NCI-H345 treated with DMSO at 0.1 percent for 48 hours (cell line): ENCODE measurements around the gene MAP2.

ENCODE experiments used
- DNase-seq: peaks from one replicate; lab custom pipeline; 2025; ENCODE audit not compliant: unreplicated experiment; lab: John Stamatoyannopoulos, UW

The MAP2 gene

DNA sequence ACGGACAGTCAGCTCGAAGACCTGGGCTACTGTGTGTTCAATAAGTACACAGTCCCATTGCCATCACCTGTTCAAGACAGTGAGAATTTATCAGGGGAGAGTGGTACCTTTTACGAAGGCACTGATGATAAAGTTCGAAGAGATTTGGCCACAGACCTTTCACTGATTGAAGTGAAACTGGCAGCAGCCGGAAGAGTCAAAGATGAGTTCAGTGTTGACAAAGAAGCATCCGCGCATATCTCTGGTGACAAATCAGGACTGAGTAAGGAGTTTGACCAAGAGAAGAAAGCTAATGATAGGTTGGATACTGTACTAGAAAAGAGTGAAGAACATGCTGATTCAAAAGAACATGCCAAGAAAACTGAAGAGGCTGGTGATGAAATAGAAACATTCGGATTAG, 270.9 kb downstream of the MAP2 start:
- DNase-seq: no peak

DNA sequence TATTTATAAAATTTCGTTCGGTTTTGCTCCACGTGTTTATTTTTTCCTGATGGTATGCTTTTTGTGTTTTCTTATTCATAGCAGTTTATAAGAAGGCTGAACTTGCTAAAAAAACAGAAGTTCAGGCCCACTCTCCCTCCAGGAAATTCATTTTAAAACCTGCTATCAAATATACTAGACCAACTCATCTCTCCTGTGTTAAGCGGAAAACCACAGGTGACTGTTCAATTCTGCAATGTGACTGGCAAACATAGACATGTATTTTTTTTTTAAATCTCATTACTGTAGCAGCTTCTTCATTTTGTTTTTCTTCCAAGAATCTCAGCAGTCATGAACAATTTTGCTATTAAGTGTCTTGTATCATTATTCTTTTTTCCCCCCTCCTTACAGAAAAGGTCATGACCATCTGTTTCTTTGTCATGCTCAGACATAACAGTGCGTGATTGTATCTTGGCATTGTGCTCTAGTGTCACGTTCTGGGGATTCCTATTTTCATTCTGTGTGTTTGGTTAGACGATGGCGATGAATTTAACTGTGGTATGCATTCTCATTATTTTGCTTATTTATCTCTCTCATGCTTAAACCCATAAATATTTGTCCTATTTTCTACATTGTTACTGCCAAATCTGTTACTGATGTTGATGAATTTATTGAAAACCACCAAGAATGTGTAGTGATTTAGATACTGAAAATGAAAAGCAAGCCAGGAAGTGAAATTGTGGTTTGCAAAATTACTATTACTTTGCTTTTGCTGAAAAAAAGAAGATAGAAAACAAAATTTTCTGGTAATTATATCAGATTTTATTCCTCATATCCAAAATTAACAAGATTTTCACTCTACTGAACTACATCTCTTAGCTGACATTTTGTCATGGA, 273.2 kb downstream of the MAP2 start:
- DNase-seq: no peak

DNA sequence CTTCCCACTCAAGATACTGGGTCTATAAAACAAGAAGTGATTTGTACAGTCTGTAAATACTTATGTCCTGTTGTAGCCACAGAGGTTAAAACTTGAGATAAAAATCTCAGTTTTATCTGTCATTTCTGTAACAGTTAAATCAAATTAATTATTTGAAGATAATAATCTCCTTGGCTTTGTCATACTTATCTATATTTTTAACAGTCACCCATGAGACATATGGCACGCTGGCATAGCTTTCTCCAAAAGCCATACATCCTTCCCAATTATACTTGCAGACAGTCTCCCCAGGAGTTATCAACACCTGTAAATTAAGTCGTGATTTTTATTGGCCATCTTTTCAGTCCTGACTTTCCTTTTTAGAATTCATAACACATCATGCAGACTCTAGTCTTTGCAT, 278.9 kb downstream of the MAP2 start:
- DNase-seq: no peak

DNA sequence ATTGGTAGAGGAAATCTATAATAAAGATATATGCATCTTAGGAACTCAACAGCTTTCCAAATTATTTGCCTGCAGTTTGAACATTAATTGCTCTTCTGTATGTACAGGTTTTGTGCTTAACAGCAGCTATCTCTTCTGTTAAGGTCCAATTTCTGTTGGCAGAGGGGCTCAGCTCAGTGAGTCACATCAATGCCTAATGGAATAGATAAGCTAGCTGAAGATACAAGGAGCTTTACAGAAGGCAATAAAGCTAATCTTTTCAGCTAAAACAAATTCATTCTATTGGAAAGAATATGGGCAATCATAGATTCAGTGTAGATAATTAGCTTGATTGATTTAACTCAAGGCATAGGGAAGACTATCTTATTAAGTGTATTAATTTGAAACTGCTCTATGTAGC, 289.4 kb downstream of the MAP2 start:
- no peak for DNase-seq

DNA sequence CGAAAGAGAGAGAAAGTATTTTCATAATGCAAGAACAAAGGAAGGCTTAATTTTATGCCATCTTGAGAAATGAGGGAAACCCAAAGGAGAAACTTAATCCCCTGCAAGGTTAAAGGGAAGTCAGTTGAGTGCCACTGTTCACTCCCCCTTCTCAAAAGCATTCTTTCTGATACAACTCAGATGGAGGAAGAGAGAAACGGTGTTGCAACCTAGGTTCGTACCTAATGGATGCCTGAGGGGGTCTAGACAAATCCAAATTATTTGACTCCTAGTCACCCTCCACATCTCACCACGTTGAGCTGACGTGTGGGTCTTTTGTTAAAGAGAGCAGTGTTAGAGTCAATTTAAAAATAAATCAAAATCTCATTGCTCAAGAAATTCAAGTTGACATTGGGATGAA, 295.2 kb downstream of the MAP2 start:
- no peak for DNase-seq

DNA sequence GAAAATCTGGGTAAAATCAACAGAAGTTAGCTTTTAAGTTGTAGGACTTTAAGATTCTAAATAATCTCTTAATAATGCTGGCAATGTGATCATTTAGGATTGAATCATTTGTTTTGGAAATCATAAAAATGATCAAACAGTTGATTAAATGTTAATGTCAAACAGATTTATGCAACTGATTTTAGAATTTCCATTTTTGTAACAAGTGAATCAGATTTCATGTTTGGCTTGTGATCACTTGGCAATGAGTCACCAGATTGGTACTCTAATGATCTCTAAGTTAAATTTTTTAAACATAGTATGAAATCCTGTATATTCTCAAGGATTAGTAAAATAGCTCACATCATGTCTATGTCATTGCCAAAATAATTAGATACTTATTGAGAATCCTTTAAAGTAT, 297.6 kb downstream of the MAP2 start:
- no peak for DNase-seq

DNA sequence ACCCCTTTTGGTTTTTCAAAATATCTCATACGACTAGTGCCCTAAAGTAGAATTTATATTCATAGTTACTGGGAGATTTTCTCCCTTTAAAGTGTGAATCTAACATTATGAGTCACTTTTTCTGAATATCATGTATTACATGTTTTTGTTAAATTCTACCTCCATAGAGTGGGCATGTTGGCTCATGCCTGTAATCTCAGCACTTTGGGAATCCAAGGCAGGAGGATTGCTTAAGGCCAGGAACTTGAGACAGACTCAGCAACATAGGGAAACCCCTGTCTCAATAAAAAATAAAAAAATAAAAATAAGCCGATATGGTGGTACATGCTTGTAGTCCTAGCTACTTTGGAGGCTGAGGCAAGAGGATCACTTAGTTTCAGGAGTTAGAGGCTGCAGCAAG, 302.5 kb downstream of the MAP2 start:
- DNase-seq: no peak

DNA sequence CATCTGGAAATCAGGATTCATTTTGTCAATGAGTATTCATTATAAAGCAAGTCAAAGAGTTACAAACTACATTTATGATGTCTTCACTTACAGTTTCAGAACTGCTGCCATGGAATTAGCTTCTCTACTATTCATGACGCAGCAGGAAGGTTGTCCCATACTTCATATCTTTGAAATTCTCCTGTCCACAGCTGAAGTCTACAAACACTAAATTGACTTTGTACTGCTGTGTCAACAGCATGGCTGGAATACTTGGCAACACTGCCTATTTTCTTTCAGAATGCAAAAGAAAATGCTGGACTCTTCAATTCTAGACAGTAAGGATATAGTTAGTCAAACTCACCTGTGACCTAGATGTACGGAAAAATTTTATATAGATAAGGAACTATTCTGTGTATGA, 303.2 kb downstream of the MAP2 start:
- no peak for DNase-seq

DNA sequence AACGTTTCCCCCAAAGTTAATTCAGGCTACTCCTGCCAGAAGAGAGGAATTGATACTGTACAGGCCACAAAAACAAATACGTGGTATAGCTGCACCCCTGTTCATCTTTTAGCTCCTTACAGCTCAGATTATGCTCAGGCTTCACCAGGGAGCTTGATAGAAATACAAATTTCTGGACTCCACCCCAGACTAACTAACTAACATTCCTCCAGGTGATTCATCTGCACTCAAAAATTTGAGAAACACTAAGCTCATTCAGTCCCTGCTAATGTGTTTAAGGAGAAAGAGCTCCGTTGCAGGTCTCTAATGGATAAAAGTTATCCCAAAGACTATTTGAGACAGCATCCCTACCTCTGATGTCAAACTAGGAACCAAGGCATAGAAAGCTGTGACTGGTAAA, 311.0 kb downstream of the MAP2 start:
- no peak for DNase-seq

DNA sequence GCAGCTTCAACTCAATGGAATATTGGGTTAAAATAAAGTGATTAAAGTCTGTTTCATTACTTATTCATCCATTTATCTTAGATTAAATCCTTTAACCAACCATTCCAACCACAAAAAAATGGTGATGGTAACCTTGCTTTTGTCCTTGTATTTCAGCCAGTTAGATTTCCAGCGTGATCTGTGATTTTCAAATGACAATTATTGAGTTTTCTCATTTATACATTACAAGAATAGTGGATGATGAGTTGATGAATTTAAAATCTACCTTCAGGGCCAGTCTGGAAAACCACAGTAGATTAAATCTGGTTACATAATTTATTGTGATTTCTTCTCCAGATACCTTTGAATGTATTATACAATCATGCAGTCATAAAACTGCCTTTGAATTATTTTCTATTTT, 318.1 kb downstream of the MAP2 start:
- no peak for DNase-seq

DNA sequence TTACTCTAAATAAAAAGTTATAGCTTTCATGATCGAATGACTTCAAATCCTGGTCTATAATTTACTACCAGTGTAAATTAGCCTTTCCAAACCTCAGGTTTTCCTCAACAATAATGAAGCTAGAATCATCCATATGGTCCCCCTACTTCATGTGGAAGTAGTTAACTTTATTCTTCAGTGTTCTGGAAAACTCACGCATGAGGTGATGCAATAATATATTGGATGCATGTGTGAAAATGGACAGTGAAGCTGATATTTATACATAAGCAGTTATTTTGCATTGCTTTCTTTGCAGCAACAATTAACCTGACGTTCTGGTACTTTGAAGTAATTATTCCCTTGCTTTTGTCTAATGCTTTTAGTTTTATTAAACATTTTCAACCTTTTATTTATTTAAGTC, 329.2 kb downstream of the MAP2 start:
- DNase-seq: no peak

DNA sequence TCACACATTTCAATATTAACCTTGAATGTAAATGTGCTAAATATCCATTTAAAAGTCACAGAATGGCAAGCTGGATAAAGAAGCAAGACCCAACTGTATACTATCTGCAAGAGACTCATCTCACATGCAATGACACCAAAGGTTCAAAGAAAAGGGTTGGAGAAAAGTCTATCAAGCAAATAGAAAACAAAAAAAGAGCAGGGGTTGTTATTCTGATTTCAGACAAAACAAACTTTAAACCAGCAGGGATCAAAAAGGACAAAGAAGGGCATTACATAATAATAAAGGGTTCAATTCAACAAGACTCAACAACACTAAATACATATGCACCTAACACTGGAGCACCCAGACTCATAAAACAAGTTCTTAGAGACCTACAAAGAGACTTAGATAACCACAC, 333.3 kb downstream of the MAP2 start:
- DNase-seq: no peak

DNA sequence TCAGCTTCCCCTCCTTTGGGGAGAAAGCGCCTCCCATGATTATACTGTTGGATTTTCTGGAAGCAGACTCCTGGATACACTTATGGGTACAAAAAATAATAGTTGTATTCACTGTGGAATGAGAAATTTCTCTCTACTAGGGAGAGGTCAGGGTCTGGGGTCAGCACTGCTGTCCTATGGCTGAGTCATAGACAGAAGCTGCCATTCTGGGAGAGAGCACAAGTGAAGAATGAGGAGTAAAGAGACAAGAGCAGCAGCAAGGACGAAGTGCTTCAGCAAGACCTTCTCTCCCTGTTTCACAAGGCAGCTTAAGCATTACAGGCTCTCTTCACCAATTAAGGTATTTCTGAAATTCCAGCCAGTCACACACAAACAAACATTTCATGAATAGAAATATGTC, 337.7 kb downstream of the MAP2 start:
- DNase-seq: no peak

DNA sequence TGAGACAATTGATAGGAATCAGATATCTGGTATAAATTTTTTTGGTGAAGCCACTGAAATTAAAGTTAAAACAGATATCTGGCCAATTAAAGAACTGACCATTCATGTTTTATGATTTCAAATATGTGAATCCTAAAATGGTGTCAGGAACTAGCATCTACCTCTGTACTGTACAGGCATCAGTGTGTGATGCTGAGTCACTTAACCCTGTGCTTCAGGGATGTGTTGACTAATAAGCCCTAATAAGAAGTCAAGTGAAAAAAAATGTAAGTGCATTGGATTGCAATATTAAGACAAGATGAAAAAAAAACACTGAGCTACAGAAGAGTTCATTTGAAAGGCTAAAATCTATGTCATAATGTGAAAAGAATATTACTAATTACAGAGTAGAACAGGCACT, 338.7 kb downstream of the MAP2 start:
- DNase-seq: no peak

DNA sequence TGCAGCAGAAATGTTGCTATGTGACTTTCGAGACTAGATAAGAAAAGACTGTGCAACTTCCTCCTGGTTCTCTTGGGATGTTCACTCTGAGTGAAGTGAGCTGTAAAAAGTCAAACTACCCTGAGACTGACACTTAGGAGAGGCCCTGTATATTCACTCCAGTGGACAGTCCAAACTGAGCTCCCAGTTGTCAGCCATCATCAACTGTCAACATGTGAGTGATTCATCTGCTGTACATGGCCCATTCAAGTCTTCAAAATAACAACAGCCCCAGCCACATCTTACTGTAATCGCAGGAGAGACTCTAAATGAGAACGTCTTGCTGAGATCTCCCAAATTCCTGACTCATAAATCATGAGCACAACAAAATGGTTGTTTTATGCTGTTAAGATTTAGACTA, 339.3 kb downstream of the MAP2 start:
- DNase-seq: no peak

DNA sequence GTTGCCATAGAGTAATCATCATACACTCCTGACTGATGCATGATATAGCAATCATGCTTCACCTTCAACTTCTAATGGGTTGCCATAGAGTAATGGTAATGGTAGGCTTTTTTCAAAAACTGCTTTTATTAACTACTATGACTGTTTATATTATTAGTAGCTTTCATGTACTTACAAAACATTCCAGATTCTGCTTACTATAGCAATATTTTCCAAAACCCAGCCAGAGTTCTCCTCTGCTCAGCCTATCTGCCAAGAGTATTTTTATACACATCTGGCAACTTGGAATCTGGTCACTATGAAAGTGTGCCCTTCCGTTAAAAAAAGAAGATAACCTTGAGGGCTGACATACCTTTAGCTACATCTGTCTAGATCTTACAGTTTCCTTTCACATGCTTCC, 342.8 kb downstream of the MAP2 start:
- no peak for DNase-seq

DNA sequence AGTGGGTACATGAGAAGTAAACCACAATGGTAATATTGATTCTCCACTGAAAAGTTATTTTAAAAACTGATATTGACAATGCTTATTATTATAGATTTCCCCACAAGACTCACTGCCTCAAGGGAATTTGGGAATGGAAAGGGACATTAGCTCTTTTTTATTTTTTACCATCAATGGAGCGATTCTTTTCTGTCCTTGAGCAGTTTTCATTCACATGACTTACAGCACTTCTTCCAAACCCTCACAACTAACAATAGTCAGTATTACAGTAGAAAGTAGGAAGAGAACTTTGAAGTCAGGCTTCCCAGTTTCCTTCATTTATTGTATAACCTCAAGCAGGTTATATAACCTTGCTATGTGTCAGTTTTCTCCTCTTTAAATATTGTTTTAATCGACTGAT, 343.5 kb downstream of the MAP2 start:
- DNase-seq: no peak

DNA sequence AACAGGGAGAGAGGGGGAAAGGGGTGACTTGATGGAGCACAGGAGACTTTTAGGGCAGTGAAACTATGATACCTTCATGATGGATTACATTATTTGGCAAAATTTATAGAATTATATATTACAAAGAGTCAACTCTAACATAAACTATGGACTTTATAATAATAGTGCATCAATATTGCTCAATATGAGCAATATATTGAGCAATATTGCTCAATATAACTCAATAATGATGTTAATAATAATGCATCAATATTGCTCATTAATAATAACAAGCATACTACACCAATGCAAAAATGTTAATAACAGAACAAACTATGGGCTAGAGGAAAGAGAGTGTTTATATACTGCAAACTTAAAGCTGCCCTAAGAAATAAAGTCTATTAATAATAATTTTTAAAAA, 344.7 kb downstream of the MAP2 start:
- no peak for DNase-seq

DNA sequence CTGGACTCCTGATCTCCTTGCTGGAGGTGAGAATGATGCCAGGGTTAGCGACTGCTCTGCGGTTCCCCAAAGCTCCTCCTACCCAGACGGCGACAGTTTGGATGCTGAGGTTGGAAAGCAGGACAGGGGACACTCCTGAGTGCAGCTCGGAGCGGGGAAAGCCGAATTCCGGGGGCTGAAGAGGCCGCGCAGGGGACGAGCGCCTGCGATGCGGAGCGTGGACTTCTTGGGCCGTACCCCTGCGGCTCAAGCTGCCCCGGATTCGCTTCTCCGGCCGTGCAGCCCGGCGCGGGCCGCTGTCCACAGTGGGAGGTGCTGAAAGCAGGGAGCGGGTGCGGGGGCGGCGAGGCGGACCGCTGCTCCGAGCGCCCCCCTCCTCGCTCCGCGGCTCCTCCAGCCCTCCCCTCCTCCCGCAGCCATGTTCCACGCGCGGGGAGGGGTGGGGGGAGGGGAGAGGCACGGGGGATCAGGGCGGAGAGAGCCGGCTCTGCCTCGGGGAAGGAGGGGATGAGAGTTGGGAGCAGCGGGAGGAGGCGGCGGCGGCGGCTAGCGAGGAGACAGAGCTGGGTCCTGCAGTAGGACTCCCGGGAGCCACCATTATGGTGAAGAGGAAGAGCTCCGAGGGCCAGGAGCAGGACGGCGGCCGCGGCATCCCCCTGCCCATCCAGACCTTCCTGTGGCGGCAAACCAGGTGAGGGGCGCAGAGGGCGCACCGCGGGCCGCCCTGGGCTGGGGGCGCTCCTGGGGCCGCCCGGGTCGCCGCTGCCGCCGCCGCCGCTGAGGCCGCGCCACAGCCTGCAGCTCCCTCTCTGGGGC, 347.8 kb downstream of the MAP2 start, which contains the start of gene UNC80:
UNC80 (plus strand) TSS at position 359 of the 816 bp plus-strand sequence; CDS start at position 600, 241 bp downstream.
- DNase-seq: peak; percentile 28

DNA sequence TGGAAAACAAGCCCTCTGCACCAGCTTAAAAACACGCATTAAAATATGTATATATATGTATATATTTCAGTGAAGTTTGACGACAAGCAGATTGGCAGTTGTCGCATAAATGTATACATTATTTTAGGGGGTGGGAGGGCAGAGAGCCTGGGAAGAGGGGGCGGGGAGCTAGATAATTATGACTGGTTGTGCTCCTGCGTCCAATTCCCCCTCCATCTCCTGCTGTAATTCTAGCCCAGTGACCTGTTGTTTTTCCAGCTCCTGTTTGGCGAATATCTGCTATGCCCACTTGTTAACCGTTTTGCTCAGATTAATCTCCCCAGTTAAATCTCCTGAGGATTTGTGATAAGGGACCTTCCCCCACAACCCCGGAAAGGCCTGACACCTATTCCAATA, 348.4 kb downstream of the MAP2 start:
- peak; percentile 45 for DNase-seq

DNA sequence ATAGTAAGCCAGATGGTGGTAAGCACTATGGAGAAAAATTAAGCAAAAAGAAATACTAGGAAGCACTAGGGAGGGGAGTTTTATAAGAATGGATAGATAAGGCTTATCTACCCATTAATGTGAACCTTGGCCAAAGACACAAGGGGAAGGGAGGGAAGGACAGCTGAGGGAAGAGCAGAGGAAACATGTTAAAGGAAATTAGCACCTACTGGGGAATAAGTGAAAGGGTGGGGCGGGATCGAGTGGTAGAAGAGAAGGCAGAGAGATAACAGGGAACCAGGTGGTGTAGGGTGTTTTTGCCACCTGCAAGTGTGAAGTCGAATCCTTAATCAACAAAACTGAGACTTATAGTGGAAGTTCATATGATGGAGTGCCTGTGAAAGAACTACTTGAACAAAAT, 349.5 kb downstream of the MAP2 start:
- DNase-seq: no peak
